Renal pelvis (tissue), 12 donors: ENCODE measurements around the gene HSP90AA1. TPM values are rescaled to one million over a fixed set of nuclear protein-coding genes. Genes with fewer than 3 reads are reported as not detected.
"Not testable (repeated sequence)": the region's sequence is repeated elsewhere in the genome, so short reads cannot be mapped to it uniquely, and the experiment has no call there.

ENCODE experiments used
- DNase-seq: peaks from one replicate; pipeline ENCODE4 v3.0.0-alpha.2; 2013
- long read RNA-seq, 16 experiments: transcript quantifications; one replicate each; lab custom pipeline, GENCODE V29; 2026
- polyA plus RNA-seq, 3 donors: library from polyadenylated mRNA; unstranded; fragments of 120-200 nt; gene quantifications; one replicate each; pipeline ENCODE4 v1.2.1, GENCODE V29; 2013; ENCODE audit not compliant: insufficient read length in 3 of 3

Gene HSP90AA1
- polyA plus RNA-seq: 100 to 1,000 TPM; 572 to 781 (median 778) TPM
- long read RNA-seq, donor 1, transcript HSP90AA1-201 (11 exons, 3,379 nt): major isoform, 61 of 450 reads
- long read RNA-seq, donor 1, transcript HSP90AA1-205 (2 exons, 429 nt): minor isoform, 10 of 450 reads
- long read RNA-seq, donor 1, partial matches to known transcripts: 374 of 450 reads
- long read RNA-seq, donor 1, other reads (novel, unspliced or antisense): 0 of 450 reads
- long read RNA-seq, donor 2, transcript HSP90AA1-201 (11 exons, 3,379 nt): major isoform, 89 of 596 reads
- long read RNA-seq, donor 2, transcript HSP90AA1-206 (2 exons, 552 nt): minor isoform, 6 of 596 reads
- long read RNA-seq, donor 2, transcript HSP90AA1-205 (2 exons, 429 nt): minor isoform, 7 of 596 reads
- long read RNA-seq, donor 2, partial matches to known transcripts: 494 of 596 reads
- long read RNA-seq, donor 2, other reads (novel, unspliced or antisense): 0 of 596 reads
- long read RNA-seq, donor 3, transcript HSP90AA1-205 (2 exons, 429 nt): minor isoform, 12 of 686 reads
- long read RNA-seq, donor 3, transcript HSP90AA1-201 (11 exons, 3,379 nt): major isoform, 36 of 686 reads
- long read RNA-seq, donor 3, partial matches to known transcripts: 637 of 686 reads
- long read RNA-seq, donor 3, other reads (novel, unspliced or antisense): 0 of 686 reads
- long read RNA-seq, donor 4, transcript HSP90AA1-201 (11 exons, 3,379 nt): major isoform, 58 of 469 reads
- long read RNA-seq, donor 4, transcript HSP90AA1-205 (2 exons, 429 nt): minor isoform, 8 of 469 reads
- long read RNA-seq, donor 4, partial matches to known transcripts: 400 of 469 reads
- long read RNA-seq, donor 4, other reads (novel, unspliced or antisense): 0 of 469 reads
- long read RNA-seq, donor 5, transcript HSP90AA1-205 (2 exons, 429 nt): major isoform, 16 of 420 reads
- long read RNA-seq, donor 5, transcript HSP90AA1-201 (11 exons, 3,379 nt): minor isoform, 6 of 420 reads
- long read RNA-seq, donor 5, partial matches to known transcripts: 396 of 420 reads
- long read RNA-seq, donor 5, other reads (novel, unspliced or antisense): 0 of 420 reads
- long read RNA-seq, donor 6, transcript HSP90AA1-201 (11 exons, 3,379 nt): major isoform, 48 of 471 reads
- long read RNA-seq, donor 6, transcript HSP90AA1-205 (2 exons, 429 nt): minor isoform, 5 of 471 reads
- long read RNA-seq, donor 6, partial matches to known transcripts: 414 of 471 reads
- long read RNA-seq, donor 6, other reads (novel, unspliced or antisense): 0 of 471 reads
- long read RNA-seq, donor 7, transcript HSP90AA1-201 (11 exons, 3,379 nt): minor isoform, 10 of 918 reads
- long read RNA-seq, donor 7, transcript HSP90AA1-206 (2 exons, 552 nt): minor isoform, 6 of 918 reads
- long read RNA-seq, donor 7, transcript HSP90AA1-205 (2 exons, 429 nt): major isoform, 45 of 918 reads
- long read RNA-seq, donor 7, partial matches to known transcripts: 857 of 918 reads
- long read RNA-seq, donor 7, other reads (novel, unspliced or antisense): 0 of 918 reads
- long read RNA-seq, donor 8, transcript HSP90AA1-201 (11 exons, 3,379 nt): major isoform, 20 of 201 reads
- long read RNA-seq, donor 8, partial matches to known transcripts: 177 of 201 reads
- long read RNA-seq, donor 8, other reads (novel, unspliced or antisense): 0 of 201 reads
- long read RNA-seq, donor 9, transcript HSP90AA1-205 (2 exons, 429 nt): minor isoform, 11 of 518 reads
- long read RNA-seq, donor 9, transcript HSP90AA1-201 (11 exons, 3,379 nt): major isoform, 73 of 518 reads
- long read RNA-seq, donor 9, partial matches to known transcripts: 432 of 518 reads
- long read RNA-seq, donor 9, other reads (novel, unspliced or antisense): 0 of 518 reads
- long read RNA-seq, donor 10, transcript HSP90AA1-205 (2 exons, 429 nt): minor isoform, 15 of 566 reads
- long read RNA-seq, donor 10, transcript HSP90AA1-201 (11 exons, 3,379 nt): major isoform, 34 of 566 reads
- long read RNA-seq, donor 10, partial matches to known transcripts: 512 of 566 reads
- long read RNA-seq, donor 10, other reads (novel, unspliced or antisense): 0 of 566 reads
- long read RNA-seq, donor 11, transcript HSP90AA1-201 (11 exons, 3,379 nt): minor isoform, 5 of 382 reads
- long read RNA-seq, donor 11, transcript HSP90AA1-205 (2 exons, 429 nt): major isoform, 19 of 382 reads
- long read RNA-seq, donor 11, partial matches to known transcripts: 355 of 382 reads
- long read RNA-seq, donor 11, other reads (novel, unspliced or antisense): 0 of 382 reads
- long read RNA-seq, donor 12, transcript HSP90AA1-205 (2 exons, 429 nt): minor isoform, 11 of 642 reads
- long read RNA-seq, donor 12, transcript HSP90AA1-201 (11 exons, 3,379 nt): major isoform, 93 of 642 reads
- long read RNA-seq, donor 12, transcript HSP90AA1-206 (2 exons, 552 nt): minor isoform, 5 of 642 reads
- long read RNA-seq, donor 12, partial matches to known transcripts: 530 of 642 reads
- long read RNA-seq, donor 12, other reads (novel, unspliced or antisense): 0 of 642 reads
- long read RNA-seq, donor 13, transcript HSP90AA1-201 (11 exons, 3,379 nt): minor isoform, 13 of 560 reads
- long read RNA-seq, donor 13, transcript HSP90AA1-205 (2 exons, 429 nt): major isoform, 31 of 560 reads
- long read RNA-seq, donor 13, partial matches to known transcripts: 512 of 560 reads
- long read RNA-seq, donor 13, other reads (novel, unspliced or antisense): 0 of 560 reads
- long read RNA-seq, donor 14: 0 reads
- long read RNA-seq, donor 15: 0 reads
- long read RNA-seq, donor 16, transcript HSP90AA1-201 (11 exons, 3,379 nt): major isoform, 55 of 638 reads
- long read RNA-seq, donor 16, transcript HSP90AA1-205 (2 exons, 429 nt): minor isoform, 13 of 638 reads
- long read RNA-seq, donor 16, partial matches to known transcripts: 567 of 638 reads
- long read RNA-seq, donor 16, other reads (novel, unspliced or antisense): 0 of 638 reads

DNA sequence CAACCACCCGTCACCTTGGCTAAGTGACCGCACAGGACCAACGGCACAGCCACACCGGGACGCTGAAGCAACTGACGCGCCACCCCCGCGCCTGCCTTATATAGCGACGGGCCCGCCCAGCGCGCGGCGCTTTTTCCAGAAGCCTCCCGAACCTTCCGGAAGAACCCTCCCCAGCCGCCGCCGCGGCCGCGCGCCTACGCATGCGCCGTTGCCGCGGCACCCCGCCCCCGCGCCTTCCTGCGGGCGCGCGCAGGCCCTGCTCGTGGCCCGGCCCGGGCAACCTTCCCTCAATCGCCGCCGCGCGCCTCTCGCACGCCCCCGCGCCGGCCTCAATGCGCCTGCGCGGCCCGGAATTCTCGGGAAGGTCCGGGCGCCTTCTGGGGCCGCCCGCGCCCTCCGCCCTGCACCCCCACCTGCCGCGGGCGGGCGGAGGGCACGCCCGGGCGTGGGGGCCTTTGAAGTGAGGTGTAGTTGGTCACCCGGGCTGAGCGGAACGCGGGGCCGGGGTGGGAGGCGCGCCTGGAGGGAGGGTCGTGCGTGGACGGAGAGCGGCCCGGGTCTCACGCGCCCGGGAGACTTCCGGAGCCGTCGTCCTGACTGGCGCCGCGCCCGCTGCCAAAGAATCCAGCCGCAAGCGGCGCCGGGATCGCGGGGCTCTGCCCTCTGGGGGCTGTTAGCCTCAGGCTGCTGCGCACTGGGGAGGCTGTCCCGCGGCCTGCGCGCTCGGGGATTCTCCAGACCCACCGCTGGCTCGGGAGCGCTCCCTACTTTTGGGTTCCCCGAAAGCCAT is at the start of gene HSP90AA1:
Gene HSP90AA1, minus strand, starts transcription at position 73 of the 790 bp plus-strand sequence. CDS start 666 bp downstream, outside the sequence.
- peak; percentile 94 for DNase-seq

DNA sequence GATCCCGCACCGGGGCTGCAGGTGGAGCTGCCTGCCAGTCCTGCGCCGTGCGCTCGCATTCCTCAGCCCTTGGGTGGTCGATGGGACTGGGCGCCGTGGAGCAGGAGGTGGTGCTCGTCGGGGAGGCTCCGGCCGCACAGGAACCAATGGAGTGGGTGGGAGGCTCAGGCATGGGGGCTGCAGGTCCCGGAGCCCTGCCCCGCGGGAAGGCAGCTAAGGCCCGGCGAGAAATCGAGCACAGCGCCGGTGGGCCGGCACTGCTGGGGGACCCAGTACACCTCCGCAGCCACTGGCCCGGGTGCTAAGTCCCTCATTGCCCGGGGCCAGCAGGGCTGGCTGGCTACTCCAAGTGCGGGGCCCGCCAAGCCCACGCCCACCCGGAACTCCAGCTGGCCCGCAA is 48.6 kb upstream of the HSP90AA1 start:
- DNase-seq: not testable (repeated sequence)

- DNase-seq: not testable (repeated sequence)
Measured at GRCh38 chr14:102134719-102135118, 47.9 kb upstream of the HSP90AA1 start.

GRCh38 chr14:102134021-102134420 is 47.2 kb upstream of the HSP90AA1 start:
- DNase-seq: not testable (repeated sequence)

DNA sequence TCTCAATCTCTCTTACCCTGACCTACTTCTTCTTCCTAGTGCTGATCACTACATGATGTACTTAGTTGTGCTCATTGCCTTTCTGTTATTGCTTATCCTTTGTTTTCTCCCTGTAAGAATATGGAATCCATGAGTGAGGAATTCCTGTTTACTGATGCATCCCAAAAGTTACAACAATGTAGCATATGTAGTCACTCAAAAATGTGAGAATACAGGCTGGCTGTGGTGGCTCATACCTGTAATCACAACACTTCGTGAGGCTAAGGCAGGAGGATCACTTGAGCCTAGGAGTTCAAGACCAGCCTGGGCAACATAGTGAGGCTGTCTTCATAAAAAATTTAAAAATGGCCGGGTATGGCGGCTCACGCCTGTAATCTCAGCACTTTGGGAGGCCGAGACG is 44.9 kb upstream of the HSP90AA1 start:
- DNase-seq: no peak

DNA sequence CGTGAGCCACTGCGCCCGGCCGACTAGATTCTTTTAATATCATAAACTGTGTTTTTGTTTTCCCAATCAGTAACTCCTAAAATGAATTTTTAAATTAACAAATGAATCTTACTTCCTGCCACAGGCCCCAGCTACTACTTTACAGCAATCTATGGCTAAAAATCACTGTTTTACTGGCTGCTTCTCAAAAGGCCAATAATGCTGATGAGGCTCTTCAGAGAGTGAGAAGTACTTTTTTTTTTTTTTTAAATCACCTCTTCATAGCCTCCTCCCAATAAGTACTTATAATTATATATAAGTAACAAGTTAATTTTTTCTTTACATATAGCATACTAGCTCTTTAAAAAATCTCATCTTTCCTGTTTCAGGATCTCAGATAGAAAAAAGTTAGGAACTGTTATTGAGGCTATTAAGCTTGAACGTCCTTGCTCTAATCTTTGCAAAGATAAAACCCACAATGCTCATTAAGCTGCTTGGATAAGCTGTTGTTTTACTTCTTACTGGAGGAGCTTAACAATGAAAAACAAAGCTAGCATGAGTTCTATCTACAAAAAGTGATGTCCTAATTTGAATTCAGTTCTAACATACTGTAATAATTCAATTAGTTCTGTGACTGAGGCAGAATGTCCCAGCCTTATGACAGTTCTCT is 40.1 kb upstream of the HSP90AA1 start:
- no peak for DNase-seq

DNA sequence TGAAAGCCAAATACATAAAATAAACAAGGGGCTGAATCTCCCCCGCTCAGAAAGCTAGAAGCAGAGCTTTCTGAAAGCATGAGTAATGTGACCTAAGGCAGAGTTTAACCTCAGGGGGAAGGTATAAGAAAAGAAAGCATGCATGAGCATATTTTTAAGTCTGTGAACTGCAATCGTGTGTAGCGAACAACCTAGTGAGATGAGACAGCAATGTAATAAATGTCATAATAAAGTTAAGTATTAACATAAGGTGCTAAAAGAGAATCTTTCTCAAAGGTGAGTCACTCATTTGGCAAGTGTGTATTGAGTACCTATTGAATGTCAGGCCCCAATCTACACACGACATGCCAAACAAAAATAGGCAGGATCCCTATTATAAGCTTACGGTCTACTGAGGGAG is 38.7 kb upstream of the HSP90AA1 start:
- no peak for DNase-seq

GRCh38 chr14:102124419-102124818 is 37.6 kb upstream of the HSP90AA1 start:
- DNase-seq: no peak

- no peak for DNase-seq
Measured at GRCh38 chr14:102121567-102121966, 34.7 kb upstream of the HSP90AA1 start.

- DNase-seq: no peak
Measured at GRCh38 chr14:102120888-102121287, 34.0 kb upstream of the HSP90AA1 start.

- no peak for DNase-seq
Measured at GRCh38 chr14:102117852-102118251, 31.0 kb upstream of the HSP90AA1 start.

DNA sequence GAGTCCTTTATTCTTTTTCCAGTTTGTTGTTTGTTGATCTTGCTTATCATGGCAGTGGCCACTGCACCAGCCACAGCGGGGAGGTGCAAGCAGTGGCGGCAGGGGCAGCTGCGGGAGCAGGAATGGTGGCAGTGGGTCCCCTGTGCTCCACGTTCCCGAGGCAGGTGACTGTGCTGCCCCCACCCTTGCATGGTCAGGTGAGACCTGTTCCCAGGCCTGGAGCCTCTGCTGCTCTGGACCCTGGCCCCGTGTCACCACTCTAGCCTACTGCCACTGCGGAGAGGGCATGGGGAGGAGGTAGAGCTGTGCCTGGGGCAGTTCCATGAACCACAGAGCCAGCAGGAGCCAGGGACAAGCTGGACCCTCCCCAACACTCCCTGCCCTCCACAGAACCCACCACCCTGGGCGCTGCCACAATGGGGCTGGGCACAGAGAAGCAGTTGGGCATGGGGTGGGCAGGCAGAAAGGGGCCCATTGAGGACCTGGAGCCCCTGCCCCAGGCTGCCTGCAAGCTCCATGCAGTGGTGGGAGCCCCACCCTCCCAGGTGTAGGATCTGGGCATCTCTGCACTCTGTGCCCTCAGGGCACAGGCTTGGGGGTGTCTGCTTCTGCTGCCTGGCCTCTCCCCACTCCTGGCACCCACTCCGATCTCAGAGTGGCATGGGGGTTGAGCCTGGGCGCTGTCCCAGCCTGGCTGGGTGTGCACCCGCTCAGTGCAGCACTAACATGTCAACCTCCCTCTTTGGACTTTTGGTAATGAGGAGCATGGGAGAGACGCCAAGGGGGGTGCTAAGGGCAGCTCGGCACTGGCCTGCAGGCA is 29.7 kb upstream of the HSP90AA1 start:
- DNase-seq: no peak

- no peak for DNase-seq
Measured at GRCh38 chr14:102111101-102111500, 24.3 kb upstream of the HSP90AA1 start.

DNA sequence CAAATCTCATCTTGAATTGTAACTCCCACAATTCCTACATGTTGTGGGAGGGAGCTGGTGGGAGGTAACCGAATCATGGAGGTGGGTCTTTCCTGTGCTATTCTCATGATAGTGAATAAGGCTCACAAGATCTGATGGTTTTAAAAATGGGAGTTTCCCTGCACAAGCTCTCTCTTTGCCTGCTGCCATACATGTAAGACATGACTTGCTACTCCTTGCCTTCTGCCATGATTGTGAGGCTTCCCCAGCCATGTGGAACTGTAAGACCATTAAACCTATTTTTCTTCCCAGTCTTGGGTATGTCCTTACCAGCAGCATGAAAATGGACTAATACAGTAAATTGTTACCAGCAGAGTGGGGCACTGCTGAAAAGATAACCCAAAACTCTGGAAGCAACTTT is 22.5 kb upstream of the HSP90AA1 start:
- DNase-seq: not testable (repeated sequence)

DNA sequence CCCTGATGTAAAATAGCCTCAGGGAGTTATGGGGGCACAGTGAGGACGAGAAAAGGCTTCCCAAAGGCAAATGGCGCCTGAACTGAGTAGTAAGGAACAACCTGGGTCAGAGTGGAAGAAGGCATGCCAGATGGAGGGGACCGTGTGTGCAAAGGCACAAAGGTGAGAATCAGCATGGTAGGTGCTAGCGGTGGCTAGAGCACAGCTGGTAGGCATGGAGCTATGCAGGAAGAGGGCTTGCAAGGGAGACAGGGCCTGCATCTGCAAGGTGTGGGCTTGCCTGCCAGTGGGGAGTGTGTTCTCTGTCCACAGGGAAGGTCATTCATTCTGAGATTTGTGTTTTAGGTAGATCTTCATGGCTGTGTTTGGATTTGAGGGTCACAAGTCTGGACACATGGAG is 18.5 kb upstream of the HSP90AA1 start:
- no peak for DNase-seq
